Coronary artery (tissue), 2 donors: ENCODE data around the gene RRP8.

ENCODE experiments used
- DNase-seq: peaks from one replicate; pipeline ENCODE4 v3.0.0-alpha.2; 2017; ENCODE audit warnings: low spot score
- H3K27ac ChIP-seq, 2 donors: fragments of 200-600 bp; sonication (generic); one replicate each; pipeline ENCODE4 v1.5.1; 2016 to 2019
- H3K4me3 ChIP-seq: fragments of 200-600 bp; sonication (generic); 2 replicates; pipeline ENCODE4 v1.5.1; 2016; ENCODE audit warnings: mild to moderate bottlenecking, moderate library complexity
- TF ChIP-seq, protein P1 (sequence below): fragments of 200-600 bp; sonication (generic); IDR thresholded peaks from one replicate; pipeline ENCODE4 v1.5.1; 2019; ENCODE audit warnings: antibody characterized with exemption

RRP8 gene

GRCh38 chr11:6574816-6575715 lies 28.4 kb downstream of the RRP8 start:
- H3K4me3 ChIP-seq, result no peak overlapping the region
- DNase-seq, result no peak
- H3K27ac ChIP-seq, result no peak overlapping the region
- TF ChIP-seq, protein P1, sequence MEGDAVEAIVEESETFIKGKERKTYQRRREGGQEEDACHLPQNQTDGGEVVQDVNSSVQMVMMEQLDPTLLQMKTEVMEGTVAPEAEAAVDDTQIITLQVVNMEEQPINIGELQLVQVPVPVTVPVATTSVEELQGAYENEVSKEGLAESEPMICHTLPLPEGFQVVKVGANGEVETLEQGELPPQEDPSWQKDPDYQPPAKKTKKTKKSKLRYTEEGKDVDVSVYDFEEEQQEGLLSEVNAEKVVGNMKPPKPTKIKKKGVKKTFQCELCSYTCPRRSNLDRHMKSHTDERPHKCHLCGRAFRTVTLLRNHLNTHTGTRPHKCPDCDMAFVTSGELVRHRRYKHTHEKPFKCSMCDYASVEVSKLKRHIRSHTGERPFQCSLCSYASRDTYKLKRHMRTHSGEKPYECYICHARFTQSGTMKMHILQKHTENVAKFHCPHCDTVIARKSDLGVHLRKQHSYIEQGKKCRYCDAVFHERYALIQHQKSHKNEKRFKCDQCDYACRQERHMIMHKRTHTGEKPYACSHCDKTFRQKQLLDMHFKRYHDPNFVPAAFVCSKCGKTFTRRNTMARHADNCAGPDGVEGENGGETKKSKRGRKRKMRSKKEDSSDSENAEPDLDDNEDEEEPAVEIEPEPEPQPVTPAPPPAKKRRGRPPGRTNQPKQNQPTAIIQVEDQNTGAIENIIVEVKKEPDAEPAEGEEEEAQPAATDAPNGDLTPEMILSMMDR, result no peak

DNA sequence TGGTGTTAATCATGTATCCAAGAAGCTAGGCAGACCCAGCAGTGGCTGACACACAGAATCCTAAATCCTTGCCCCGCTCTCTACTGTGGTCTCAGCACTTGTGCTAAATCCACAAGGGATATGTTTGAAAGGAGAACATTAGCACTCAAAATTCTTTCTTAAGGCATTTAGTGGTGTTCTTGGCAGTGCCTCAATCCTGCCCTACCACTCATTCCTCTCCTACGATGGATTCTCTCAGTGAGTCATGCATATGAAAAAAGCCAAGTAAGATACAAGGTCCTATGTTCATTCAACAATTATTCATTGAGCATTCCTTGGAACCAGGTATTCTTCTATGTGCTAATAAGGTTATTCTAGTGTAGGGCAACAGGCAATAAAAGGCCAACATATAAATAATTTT lies 31.2 kb downstream of the RRP8 start:
- no peak overlapping the region for H3K4me3 ChIP-seq
- TF ChIP-seq, protein P1, result no peak
- no peak for DNase-seq
- H3K27ac ChIP-seq, result no peak overlapping the region

GRCh38 chr11:6571434-6572008 lies 31.9 kb downstream of the RRP8 start:
- no peak for DNase-seq
- peak overlapping the region; percentile 38 for H3K4me3 ChIP-seq
- no peak overlapping the region for H3K27ac ChIP-seq
- TF ChIP-seq, protein P1, result no peak

- no peak for DNase-seq
- Histone ChIP-seq H3K27ac (no peak overlapping the region), H3K4me3 (peak overlapping the region; percentile 38)
- TF ChIP-seq, protein P1, result no peak
Measured at GRCh38 chr11:6570691-6571427, 32.6 kb downstream of the RRP8 start.

DNA sequence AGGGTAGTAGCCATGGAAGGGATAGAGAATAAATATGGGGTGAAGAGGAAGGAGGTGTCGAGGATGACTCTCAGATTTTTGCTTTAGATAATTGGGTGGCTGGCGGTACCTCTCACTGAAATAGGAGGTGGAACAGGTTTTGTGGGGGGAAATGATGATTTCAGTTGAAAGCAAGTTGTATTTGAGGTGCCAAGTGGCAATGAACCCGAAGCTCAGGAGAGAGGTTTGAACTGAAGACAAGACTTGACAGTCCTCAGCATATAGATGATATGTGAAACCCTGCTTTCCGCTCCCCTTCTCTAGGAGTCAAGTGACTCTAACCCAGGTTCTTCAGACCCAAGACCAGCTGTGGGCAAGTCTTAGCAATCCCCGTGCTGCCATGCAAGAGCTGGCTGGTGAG lies 33.7 kb downstream of the RRP8 start:
- TF ChIP-seq, protein P1, result no peak
- no peak for DNase-seq

GRCh38 chr11:6568191-6568918 lies 35.1 kb downstream of the RRP8 start:
- DNase-seq, result no peak
- TF ChIP-seq, protein P1, result no peak
- no peak overlapping the region for H3K4me3 ChIP-seq
- H3K27ac ChIP-seq, result no peak overlapping the region

More for the DNA sequence above, 33.7 kb downstream of the RRP8 start:
- Histone ChIP-seq H3K27ac (no peak overlapping the region), H3K4me3 (no peak overlapping the region)
